Measurements from ENCODE around the gene TACR2. TPM values are rescaled to one million over a fixed set of nuclear protein-coding genes. Genes with fewer than 3 reads are reported as not detected.

Gene TACR2
- total RNA-seq, 1 donor from 2014 or later = not detected

DNA sequence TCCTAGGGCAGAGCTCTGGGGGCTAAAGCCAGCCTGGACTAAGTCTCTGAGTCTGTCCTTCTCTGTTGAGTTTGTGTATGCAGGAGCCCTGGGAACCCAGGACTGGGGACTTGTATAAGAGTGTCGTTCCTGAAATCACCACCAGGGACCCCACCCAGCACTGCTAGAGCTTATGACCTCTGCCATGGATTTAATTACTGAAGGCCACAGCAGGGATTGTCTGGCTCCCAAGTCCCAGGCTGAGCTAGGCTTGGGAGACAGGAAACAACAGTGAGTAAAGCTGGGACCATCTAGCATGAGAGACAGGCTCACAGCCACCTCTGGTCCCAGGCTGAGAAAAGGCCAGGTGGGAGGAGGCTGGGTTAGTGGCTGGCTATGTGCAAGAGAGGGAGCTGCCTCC lies 33.1 kb upstream of the TACR2 start:
- Mint-ChIP-seq H3K36me3 (ENCODE audit: low read depth) (no peaks in the 10 kb centered on the region), H3K4me3 (no peak overlapping the region), H3K9me3 (no peaks in the 10 kb centered on the region), H3K27me3 (peaks cover 25% of the 10 kb centered on the region), H3K4me1 (peaks cover 14% of the 10 kb centered on the region), H3K27ac (no peak overlapping the region)
- no peak for DNase-seq
- CTCF ChIA-PET = no interaction called here
- POLR2A ChIA-PET = no interaction called here
- intact Hi-C loops (cut with micrococcal nuclease) = no loop called here
- no peak for TF ChIP-seq CTCF (IDR thresholded peaks at IDR 0.05)
- ATAC-seq (ENCODE audit: low read depth) = peak; percentile 45

DNA sequence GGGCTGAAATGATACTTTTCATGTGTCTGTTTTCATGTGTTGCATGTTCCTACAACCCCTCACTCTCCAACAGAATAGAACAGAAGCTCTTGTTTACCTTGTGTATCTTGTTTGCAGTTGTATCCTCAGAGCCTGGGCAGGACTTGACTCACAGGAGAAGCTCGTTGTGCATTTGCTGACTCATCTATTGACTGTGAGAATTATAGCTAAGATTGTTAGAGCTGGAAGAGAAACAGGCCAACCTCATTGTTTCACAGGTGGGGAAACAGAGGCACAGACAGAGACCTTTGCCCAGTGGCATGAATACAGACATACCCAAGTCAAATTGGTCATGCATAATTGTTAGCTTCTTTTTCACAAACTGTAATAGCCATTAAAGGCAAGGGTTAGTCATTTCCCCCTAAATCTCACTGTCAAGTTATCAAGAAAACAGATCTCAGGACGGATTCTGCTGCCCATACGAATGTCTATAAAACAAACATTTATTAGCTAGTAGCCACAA lies 30.0 kb upstream of the TACR2 start:
- H3K27me3 Mint-ChIP-seq = peaks cover 18% of the 10 kb centered on the region
- DNase-seq (no peak), ATAC-seq (ENCODE audit: low read depth) (no peak)
- H3K27ac Mint-ChIP-seq = no peak overlapping the region
- TF ChIP-seq CTCF (IDR thresholded peaks at IDR 0.05) = no peak
- intact Hi-C loops (cut with micrococcal nuclease) = no loop called here
- no peaks in the 10 kb centered on the region for H3K9me3 Mint-ChIP-seq
- CTCF ChIA-PET = no interaction called here
- POLR2A ChIA-PET = no interaction called here
- H3K4me1 Mint-ChIP-seq = peaks cover 7% of the 10 kb centered on the region
- no peaks in the 10 kb centered on the region for H3K36me3 Mint-ChIP-seq (ENCODE audit: low read depth)
- no peak overlapping the region for H3K4me3 Mint-ChIP-seq

- DNase-seq = no peak
- H3K36me3 Mint-ChIP-seq (ENCODE audit: low read depth) = no peaks in the 10 kb centered on the region
- no peak for TF ChIP-seq CTCF (IDR thresholded peaks at IDR 0.05)
- intact Hi-C loops (cut with micrococcal nuclease) = no loop called here
- no peak overlapping the region for H3K4me3 Mint-ChIP-seq
- H3K4me1 Mint-ChIP-seq = peaks cover 5% of the 10 kb centered on the region
- ChIA-PET CTCF (no interaction called here), POLR2A (no interaction called here)
- H3K27ac Mint-ChIP-seq = no peak overlapping the region
- peaks cover 22% of the 10 kb centered on the region for H3K27me3 Mint-ChIP-seq
- H3K9me3 Mint-ChIP-seq = no peaks in the 10 kb centered on the region
- ATAC-seq (ENCODE audit: low read depth) = no peak
Observed at GRCh38 chr10:69446229-69446628, 29.5 kb upstream of the TACR2 start.

DNA sequence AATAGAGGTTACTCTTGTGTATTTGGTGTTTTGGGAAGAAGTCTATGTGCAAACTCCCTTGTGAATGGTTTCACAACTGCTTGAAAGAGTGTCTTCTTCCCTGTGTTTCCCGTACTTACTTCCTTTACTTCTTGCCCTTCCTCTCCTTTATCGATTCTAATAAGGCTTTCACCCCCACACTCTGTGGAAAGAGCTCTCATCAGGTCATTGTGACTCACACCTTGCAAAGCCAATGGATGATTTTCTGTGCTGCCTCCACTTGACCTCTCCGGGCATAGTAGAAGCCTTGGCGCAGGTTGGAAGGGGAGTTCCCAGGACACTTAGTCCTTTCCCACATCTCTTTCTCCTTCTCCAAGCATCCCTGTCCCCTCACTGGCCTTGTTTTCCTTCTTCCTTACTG lies 28.3 kb upstream of the TACR2 start:
- no peaks in the 10 kb centered on the region for H3K36me3 Mint-ChIP-seq (ENCODE audit: low read depth)
- intact Hi-C loops (cut with micrococcal nuclease) = no loop called here
- H3K9me3 Mint-ChIP-seq = no peaks in the 10 kb centered on the region
- no peak overlapping the region for H3K27ac Mint-ChIP-seq
- H3K27me3 Mint-ChIP-seq = peaks cover 20% of the 10 kb centered on the region
- POLR2A ChIA-PET = no interaction called here
- no peak for ATAC-seq (ENCODE audit: low read depth)
- no peak overlapping the region for H3K4me3 Mint-ChIP-seq
- H3K4me1 Mint-ChIP-seq = no peaks in the 10 kb centered on the region
- no peak for TF ChIP-seq CTCF (IDR thresholded peaks at IDR 0.05)
- CTCF ChIA-PET = no interaction called here
- DNase-seq = no peak

GRCh38 chr10:69443354-69443753 lies 26.6 kb upstream of the TACR2 start:
- H3K27ac Mint-ChIP-seq = no peak overlapping the region
- TF ChIP-seq CTCF (IDR thresholded peaks at IDR 0.05) = no peak
- CTCF ChIA-PET = no interaction called here
- no peak for DNase-seq
- no peaks in the 10 kb centered on the region for H3K4me1 Mint-ChIP-seq
- no peaks in the 10 kb centered on the region for H3K9me3 Mint-ChIP-seq
- POLR2A ChIA-PET = no interaction called here
- no peaks in the 10 kb centered on the region for H3K36me3 Mint-ChIP-seq (ENCODE audit: low read depth)
- intact Hi-C loops (cut with micrococcal nuclease) = no loop called here
- peaks cover 18% of the 10 kb centered on the region for H3K27me3 Mint-ChIP-seq
- ATAC-seq (ENCODE audit: low read depth) = no peak
- no peak overlapping the region for H3K4me3 Mint-ChIP-seq
